ENCODE data around the gene PRDM1. TPM values are rescaled to one million over a fixed set of nuclear protein-coding genes. Genes with fewer than 3 reads are reported as not detected.

PRDM1 gene
- 10 to 100 TPM; 14.4 to 14.7 TPM for total RNA-seq

DNA sequence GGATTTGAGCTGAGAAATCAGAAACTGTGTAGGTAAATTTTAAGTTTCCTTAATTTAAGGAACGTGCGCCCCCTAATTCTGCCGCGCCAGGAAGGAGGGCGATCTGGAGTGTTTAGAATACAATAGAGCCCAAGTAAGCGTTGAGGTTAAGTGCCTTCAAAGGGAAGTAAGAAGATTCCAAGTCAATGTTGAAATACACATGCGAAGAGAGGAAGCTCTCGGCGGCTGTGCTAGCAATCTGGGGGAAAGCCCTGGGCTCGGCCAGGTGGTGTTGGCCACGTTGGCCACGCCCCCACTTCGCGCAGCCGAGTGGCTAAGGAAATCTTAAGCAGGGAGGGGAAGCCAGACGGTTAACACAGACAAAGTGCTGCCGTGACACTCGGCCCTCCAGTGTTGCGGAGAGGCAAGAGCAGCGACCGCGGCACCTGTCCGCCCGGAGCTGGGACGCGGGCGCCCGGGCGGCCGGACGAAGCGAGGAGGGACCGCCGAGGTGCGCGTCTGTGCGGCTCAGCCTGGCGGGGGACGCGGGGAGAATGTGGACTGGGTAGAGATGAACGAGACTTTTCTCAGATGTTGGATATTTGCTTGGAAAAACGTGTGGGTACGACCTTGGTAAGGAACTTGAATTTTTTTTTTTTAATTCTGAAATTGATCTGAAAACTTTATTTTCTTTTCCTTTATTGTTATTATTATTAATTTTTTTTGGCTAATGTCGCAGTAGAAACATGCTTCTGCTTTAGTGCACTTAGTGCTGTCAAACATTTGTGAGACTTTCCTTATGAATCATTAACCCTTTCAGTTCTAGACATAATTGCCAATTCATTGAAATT lies at the start of gene PRDM1:
PRDM1 (plus strand) TSS at position 353 of the 830 bp plus-strand sequence; CDS start at position 571, 218 bp downstream.
- Mint-ChIP-seq H3K27ac (peak within 1 kb of the TSS; percentile 70), H3K4me1 (ENCODE audit: low read depth) (peaks cover 70% of the 10 kb centered on the region), H3K4me3 (peak within 1 kb of the TSS; percentile 84), H3K36me3 (ENCODE audit: low read depth) (peaks cover 29% of the 10 kb centered on the region), H3K9me3 (ENCODE audit: insufficient read depth) (no peaks in the 10 kb centered on the region), H3K27me3 (ENCODE audit: low read depth) (peaks cover 30% of the 10 kb centered on the region)
- CTCF ChIA-PET = interaction anchor here (0.6 to 2.8 kb wide), 25 partner anchors 10 to 656 kb away, joined by 3 to 32 read pairs (median 4); no protein-coding TSS in a partner anchor
- DNase-seq = peak; percentile 87
- peak; percentile 96 for ATAC-seq
- POLR2A ChIA-PET = interaction anchor here (0.6 to 2.6 kb wide), 7 partner anchors 12 to 442 kb away, joined by 3 to 23 read pairs (median 3); no protein-coding TSS in a partner anchor

DNA sequence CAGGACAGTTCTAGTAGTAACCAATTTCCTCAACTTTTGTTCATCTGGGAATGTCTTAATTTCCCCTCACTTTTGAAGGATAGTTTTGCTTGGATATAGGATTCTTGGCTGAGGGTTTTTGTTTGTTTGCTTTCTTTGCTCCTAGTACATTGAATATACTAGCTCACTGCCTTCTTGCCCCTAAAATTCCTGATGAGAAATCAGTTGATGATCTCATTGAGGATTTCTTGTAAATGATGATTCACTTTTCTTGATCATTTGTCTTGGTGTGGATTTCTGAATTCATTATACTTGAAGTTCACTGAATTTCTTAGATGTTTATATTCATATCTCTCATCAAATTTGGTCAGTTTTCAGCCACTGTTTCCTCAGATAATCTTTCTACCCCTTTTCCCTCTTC lies 49.1 kb upstream of the PRDM1 start:
- no peak for DNase-seq
- Mint-ChIP-seq H3K4me3 (no peak overlapping the region), H3K36me3 (ENCODE audit: low read depth) (peaks cover 10% of the 10 kb centered on the region), H3K4me1 (ENCODE audit: low read depth) (peaks cover 9% of the 10 kb centered on the region), H3K27ac (no peak overlapping the region), H3K27me3 (ENCODE audit: low read depth) (no peaks in the 10 kb centered on the region), H3K9me3 (ENCODE audit: insufficient read depth) (peaks cover 14% of the 10 kb centered on the region)
- ChIA-PET POLR2A (no interaction called here), CTCF (no interaction called here)
- no peak for ATAC-seq

DNA sequence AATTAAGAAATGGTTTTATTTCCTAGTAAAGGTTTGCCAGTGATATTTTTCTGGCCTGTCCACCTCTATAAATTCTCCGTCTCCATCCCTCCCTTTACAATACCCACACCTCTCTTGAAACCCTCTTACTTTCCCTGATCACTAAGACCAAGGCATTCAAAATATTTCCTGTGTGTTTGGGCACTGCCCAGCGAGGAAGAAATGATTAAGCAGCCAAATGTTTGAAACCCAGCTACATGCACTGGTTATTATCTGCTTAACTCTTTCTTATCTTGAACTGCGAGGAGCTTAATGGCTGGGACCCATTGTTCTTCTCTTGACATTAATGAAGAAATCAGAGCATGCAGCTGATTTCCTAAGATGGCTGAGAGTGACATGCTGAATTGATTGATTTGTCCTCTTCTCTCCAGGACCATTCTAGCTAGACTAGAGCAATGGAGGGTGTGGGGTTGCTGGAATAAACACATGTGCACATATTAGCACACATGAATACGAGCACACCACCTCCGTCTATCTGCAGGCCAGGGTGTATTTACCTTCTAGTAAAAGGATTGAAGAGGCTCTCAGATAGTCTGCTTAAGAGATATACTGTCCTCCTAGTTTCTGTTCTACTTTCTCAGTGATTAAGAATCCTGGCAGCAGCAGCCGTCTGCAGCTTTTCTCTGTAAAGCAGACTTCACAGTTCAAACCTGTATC lies 46.1 kb upstream of the PRDM1 start:
- Mint-ChIP-seq H3K27me3 (ENCODE audit: low read depth) (peaks cover 7% of the 10 kb centered on the region), H3K9me3 (ENCODE audit: insufficient read depth) (peaks cover 14% of the 10 kb centered on the region), H3K4me3 (no peak overlapping the region), H3K27ac (no peak overlapping the region), H3K36me3 (ENCODE audit: low read depth) (peaks cover 10% of the 10 kb centered on the region), H3K4me1 (ENCODE audit: low read depth) (peaks cover 9% of the 10 kb centered on the region)
- POLR2A ChIA-PET = no interaction called here
- no peak for ATAC-seq
- CTCF ChIA-PET = interaction anchor here (1.4 to 1.5 kb wide), 2 partner anchors 16 to 48 kb away, joined by 3 to 5 read pairs; no protein-coding TSS in a partner anchor
- DNase-seq = no peak

- Mint-ChIP-seq H3K27me3 (ENCODE audit: low read depth) (peaks cover 13% of the 10 kb centered on the region), H3K9me3 (ENCODE audit: insufficient read depth) (no peaks in the 10 kb centered on the region), H3K4me1 (ENCODE audit: low read depth) (peaks cover 3% of the 10 kb centered on the region), H3K36me3 (ENCODE audit: low read depth) (no peaks in the 10 kb centered on the region), H3K27ac (no peak overlapping the region), H3K4me3 (no peak overlapping the region)
- no peak for ATAC-seq
- ChIA-PET CTCF (no interaction called here), POLR2A (no interaction called here)
- DNase-seq = no peak
These were observed 42.0 kb upstream of the PRDM1 start for GRCh38 chr6:106044151-106044550.

DNA sequence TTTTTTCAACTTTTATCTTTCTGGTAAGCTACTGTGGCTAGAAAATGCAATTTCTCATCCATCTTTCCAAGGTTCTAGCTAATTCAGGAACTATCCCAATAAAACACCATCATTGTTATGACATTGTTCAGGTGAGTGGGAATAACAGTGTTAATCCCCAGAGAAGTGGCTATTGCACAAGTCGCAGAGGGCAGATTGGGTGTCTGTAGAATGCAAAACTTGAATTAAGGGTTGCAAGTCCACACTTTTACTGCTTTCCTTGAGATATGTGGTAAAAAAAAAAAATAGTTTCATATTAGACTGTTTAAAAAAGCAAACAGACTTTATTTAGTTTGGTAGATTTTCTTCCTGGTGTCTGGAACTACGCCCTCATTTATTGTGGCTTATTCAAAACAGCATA lies 41.1 kb upstream of the PRDM1 start:
- no peak overlapping the region for H3K27ac Mint-ChIP-seq
- DNase-seq = no peak
- POLR2A ChIA-PET = no interaction called here
- no peak for ATAC-seq
- peaks cover 3% of the 10 kb centered on the region for H3K4me1 Mint-ChIP-seq (ENCODE audit: low read depth)
- H3K9me3 Mint-ChIP-seq (ENCODE audit: insufficient read depth) = no peaks in the 10 kb centered on the region
- H3K4me3 Mint-ChIP-seq = no peak overlapping the region
- peaks cover 13% of the 10 kb centered on the region for H3K27me3 Mint-ChIP-seq (ENCODE audit: low read depth)
- CTCF ChIA-PET = no interaction called here
- no peaks in the 10 kb centered on the region for H3K36me3 Mint-ChIP-seq (ENCODE audit: low read depth)

DNA sequence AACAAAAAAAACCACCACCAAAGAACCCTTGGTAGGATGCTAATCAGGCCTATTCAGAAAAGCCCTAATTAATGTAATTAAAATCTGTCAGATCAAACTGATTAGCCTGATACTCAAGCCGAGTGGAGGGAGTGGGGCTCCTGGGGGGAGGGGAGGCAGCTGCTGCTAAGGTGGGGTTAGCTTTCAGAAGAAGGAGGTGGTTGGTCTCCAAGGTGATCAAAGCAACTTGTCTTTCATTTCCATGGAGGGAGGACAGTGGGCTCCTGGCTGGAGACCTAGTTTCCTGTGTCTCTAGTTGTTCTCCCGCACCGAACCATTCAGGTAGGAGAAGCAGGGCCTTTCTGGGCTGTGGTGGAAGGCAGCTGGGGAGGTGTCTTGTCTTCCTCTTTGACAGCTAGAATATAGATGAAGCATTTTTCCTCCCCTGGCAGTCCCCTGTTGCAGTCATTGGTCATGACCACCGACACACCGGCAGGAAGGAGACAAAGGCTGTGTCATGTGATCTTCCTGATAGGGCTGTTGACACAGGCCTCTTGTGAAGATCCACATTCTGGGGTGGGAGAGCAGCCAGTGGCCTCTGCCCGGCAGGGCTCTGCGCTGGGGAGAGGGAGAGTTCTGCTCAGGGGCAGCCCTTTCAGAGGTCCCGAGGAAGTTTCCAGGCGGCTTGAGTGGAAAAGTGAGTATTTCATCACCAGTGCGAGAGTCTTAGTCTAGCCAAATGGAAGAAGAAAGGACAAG lies 39.9 kb upstream of the PRDM1 start:
- H3K27me3 Mint-ChIP-seq (ENCODE audit: low read depth) = peaks cover 13% of the 10 kb centered on the region
- peaks cover 10% of the 10 kb centered on the region for H3K4me1 Mint-ChIP-seq (ENCODE audit: low read depth)
- no peak overlapping the region for H3K4me3 Mint-ChIP-seq
- no peaks in the 10 kb centered on the region for H3K9me3 Mint-ChIP-seq (ENCODE audit: insufficient read depth)
- H3K27ac Mint-ChIP-seq = no peak overlapping the region
- CTCF ChIA-PET = interaction anchor here (0.6 to 1.8 kb wide), 2 partner anchors 10 to 389 kb away, joined by 3 to 7 read pairs; no protein-coding TSS in a partner anchor
- DNase-seq (no peak), ATAC-seq (no peak)
- POLR2A ChIA-PET = no interaction called here
- H3K36me3 Mint-ChIP-seq (ENCODE audit: low read depth) = no peaks in the 10 kb centered on the region

DNA sequence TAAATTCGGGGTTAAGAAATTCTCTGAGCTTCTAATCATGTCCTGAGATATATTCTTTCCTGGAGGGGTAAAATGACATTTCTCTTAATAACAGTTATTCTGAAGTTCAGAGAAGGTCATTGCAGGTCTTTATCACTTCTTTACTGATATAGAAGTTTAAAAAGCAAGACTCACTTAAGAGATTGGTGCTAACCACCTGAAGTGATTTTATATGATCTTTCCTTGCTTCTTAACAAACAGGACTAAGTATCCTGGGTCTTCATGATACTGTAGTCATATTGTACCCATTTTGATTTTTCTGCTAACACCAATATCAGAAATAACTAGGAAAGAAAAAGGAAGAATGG lies 39.3 kb upstream of the PRDM1 start:
- DNase-seq = no peak
- H3K4me3 Mint-ChIP-seq = no peak overlapping the region
- H3K27me3 Mint-ChIP-seq (ENCODE audit: low read depth) = peaks cover 13% of the 10 kb centered on the region
- POLR2A ChIA-PET = no interaction called here
- peaks cover 13% of the 10 kb centered on the region for H3K4me1 Mint-ChIP-seq (ENCODE audit: low read depth)
- no peaks in the 10 kb centered on the region for H3K36me3 Mint-ChIP-seq (ENCODE audit: low read depth)
- no peak for ATAC-seq
- no peak overlapping the region for H3K27ac Mint-ChIP-seq
- CTCF ChIA-PET = interaction anchor here (0.6 to 1.8 kb wide), 2 partner anchors 9 to 390 kb away, joined by 3 to 7 read pairs; no protein-coding TSS in a partner anchor
- H3K9me3 Mint-ChIP-seq (ENCODE audit: insufficient read depth) = no peaks in the 10 kb centered on the region

DNA sequence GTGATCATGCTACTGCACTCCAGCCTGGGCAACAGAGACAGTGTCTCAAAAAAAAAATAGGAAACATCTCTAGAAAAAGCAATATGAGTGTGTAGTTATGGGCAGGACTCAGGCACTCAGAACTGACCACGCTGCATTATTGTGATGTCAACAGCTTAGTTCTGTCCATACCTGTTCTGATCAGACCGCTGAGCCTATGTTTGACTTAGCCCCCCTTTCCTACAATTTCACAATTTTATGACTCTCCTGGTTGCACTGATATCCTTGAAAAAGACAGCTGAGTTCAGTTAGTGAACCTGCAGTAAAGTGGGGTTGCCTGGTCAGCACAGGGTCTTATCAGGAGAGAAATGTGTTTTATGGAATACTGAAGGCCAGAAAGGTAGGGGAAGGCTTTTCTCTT lies 37.8 kb upstream of the PRDM1 start:
- no peaks in the 10 kb centered on the region for H3K36me3 Mint-ChIP-seq (ENCODE audit: low read depth)
- peaks cover 13% of the 10 kb centered on the region for H3K4me1 Mint-ChIP-seq (ENCODE audit: low read depth)
- H3K27me3 Mint-ChIP-seq (ENCODE audit: low read depth) = peaks cover 11% of the 10 kb centered on the region
- no peak overlapping the region for H3K4me3 Mint-ChIP-seq
- H3K27ac Mint-ChIP-seq = no peak overlapping the region
- ATAC-seq (no peak), DNase-seq (no peak)
- no peaks in the 10 kb centered on the region for H3K9me3 Mint-ChIP-seq (ENCODE audit: insufficient read depth)
- ChIA-PET CTCF (no interaction called here), POLR2A (no interaction called here)

GRCh38 chr6:106050538-106050937 lies 35.6 kb upstream of the PRDM1 start:
- Mint-ChIP-seq H3K36me3 (ENCODE audit: low read depth) (no peaks in the 10 kb centered on the region), H3K27ac (no peak overlapping the region), H3K9me3 (ENCODE audit: insufficient read depth) (no peaks in the 10 kb centered on the region), H3K27me3 (ENCODE audit: low read depth) (peaks cover 10% of the 10 kb centered on the region), H3K4me3 (no peak overlapping the region), H3K4me1 (ENCODE audit: low read depth) (peaks cover 16% of the 10 kb centered on the region)
- ChIA-PET CTCF (no interaction called here), POLR2A (no interaction called here)
- DNase-seq = no peak
- no peak for ATAC-seq

GRCh38 chr6:106051226-106051625 lies 34.9 kb upstream of the PRDM1 start:
- ChIA-PET CTCF (no interaction called here), POLR2A (no interaction called here)
- no peaks in the 10 kb centered on the region for H3K36me3 Mint-ChIP-seq (ENCODE audit: low read depth)
- no peak overlapping the region for H3K4me3 Mint-ChIP-seq
- H3K4me1 Mint-ChIP-seq (ENCODE audit: low read depth) = peaks cover 20% of the 10 kb centered on the region
- no peaks in the 10 kb centered on the region for H3K9me3 Mint-ChIP-seq (ENCODE audit: insufficient read depth)
- H3K27ac Mint-ChIP-seq = no peak overlapping the region
- DNase-seq = no peak
- peaks cover 10% of the 10 kb centered on the region for H3K27me3 Mint-ChIP-seq (ENCODE audit: low read depth)
- ATAC-seq = no peak

- ChIA-PET CTCF (no interaction called here), POLR2A (no interaction called here)
- ATAC-seq = no peak
- no peaks in the 10 kb centered on the region for H3K36me3 Mint-ChIP-seq (ENCODE audit: low read depth)
- H3K4me3 Mint-ChIP-seq = no peak overlapping the region
- no peak overlapping the region for H3K27ac Mint-ChIP-seq
- H3K27me3 Mint-ChIP-seq (ENCODE audit: low read depth) = peaks cover 5% of the 10 kb centered on the region
- DNase-seq = no peak
- peaks cover 31% of the 10 kb centered on the region for H3K4me1 Mint-ChIP-seq (ENCODE audit: low read depth)
- H3K9me3 Mint-ChIP-seq (ENCODE audit: insufficient read depth) = no peaks in the 10 kb centered on the region
These were observed 32.5 kb upstream of the PRDM1 start for GRCh38 chr6:106053484-106054205.

Measured in activated CD8-positive, alpha-beta T cell treated with anti-CD3 and anti-CD28 coated beads, Interleukin-2, amount 10 ng/mL, durations not matched to agents 7 days and 5 days (primary cell).